Endometrial microvascular endothelial cells (primary cell): ENCODE measurements around the gene P2RX1. TPM values are rescaled to one million over a fixed set of nuclear protein-coding genes. Genes with fewer than 3 reads are reported as not detected.

Experiments used
- in situ Hi-C: cut with HindIII; loops from 2 replicates; pipeline ENCODE4 v1.10.0; 2017; ENCODE audit warnings: low sequenced_read_pairs, low pct_unique_long_range_greater_than_20kb; ENCODE audit errors: inconsistent ontology term
- total RNA-seq: library from RNA; depleted of rRNA; stranded (reverse); fragments of >200 nt; gene quantifications from one replicate; pipeline ENCODE4 v1.2.3, GENCODE V29; 2015; ENCODE audit errors: inconsistent ontology term

Gene P2RX1
- total RNA-seq, 1 donor from 2014 or later: not detected

DNA sequence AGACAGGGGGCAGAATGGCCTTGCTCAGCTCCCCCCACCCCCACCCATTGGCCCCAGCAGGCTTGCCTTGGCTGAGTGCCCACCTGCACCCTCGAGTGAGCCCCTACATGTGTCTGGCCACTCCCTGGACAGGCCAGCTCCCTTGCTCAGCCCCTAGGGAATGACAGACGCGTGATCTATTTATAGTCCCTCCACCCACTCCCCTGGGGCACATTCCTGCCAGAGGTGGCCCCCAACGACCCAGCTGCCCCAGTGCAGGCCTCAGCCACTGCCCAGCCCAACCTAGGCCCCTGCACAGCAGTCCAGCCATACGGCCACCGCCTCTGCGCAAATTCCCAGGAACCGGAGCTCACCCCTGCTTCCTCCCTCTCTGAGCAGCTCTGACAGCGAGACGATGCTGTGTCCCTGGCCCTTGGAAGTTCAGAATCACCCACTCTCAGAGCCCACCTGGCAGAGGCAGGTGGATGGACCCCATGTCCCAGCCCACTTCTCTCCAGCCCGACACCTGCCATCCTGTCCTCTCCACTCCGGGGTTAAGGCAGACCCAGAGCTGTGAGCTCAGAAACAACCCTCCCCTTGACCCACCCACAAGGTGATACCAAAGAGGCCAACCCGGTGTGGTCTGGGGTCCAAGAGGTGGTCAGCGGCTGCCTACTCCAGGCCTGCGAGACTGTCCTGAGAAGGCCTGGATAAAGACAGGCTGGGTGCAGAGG lies 11.5 kb upstream of the P2RX1 start:
- in situ Hi-C loops: no loop called here

DNA sequence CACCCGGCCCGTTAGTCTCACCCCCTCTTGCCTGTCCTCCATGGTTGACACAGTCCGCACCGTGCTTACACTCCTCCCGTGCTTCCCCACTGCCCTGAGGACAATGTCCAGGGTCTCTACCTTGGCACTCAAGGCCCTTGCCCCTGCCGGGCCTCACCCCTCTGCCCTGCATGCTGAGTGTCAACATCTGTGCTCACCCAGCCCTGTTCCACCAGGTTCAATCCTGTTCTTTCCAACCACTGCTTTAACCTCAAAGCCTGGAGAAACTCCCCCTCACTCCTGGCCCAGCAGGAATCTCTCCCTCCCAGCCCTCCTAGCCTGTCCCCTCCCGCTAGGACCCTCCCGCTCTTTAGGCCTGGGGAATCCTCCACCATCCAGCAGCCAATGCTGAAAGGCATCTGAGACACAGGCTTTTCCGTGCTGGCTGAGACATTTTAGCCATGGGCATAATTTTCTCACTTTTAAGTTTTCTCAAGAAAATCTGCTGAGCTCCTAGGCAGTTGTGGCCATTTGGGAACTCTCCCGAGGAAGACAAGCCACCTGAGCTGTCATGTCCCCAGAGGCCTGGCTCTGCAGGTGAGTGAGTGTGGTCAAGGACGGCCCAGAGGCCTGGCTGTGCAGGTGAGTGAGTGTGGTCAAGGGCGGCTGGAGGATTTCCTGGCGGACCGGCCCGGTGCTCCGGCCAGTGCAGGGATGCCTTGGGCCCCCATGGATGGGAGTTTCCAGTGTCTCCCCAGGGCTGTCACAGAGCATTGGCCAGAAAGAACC lies 10.8 kb upstream of the P2RX1 start:
- in situ Hi-C loops: no loop called here

DNA sequence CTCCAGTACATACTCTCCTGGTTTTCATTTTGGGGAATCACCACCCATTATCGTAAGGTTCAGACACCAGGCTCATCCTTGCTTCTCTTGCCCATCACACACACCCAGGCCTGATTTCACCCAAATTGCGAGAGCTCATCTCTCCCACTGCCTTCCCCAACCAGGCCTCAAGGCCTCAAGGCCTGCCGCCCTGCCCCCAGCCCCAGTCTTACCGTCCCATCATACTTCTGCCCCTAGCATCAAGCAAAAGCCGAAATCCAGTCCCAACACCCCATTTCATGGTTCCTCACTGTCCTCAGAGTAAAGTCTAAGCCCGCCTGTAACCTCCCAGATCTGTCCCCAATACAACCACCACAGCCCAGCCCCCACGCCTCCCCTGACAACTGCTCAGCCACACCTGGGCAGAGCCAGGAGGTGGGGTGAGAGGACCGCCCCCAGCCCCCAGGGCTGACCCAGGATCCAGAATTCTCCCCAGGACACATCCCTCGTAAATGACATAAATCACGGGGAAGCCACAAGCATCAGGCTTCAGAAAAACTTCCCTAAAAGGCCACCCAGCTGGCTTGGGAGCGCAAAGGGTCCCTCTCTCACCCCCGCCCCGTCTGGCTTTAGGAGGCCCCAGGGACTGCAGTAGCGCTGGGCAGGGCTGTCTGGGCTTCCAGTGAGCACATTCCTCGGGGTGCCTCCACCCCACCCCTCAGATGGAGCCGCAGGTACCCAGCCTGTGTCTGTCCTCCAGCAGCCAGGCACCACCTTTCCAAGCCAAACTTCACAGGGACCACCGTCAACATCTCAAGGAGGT lies 9.6 kb upstream of the P2RX1 start:
- in situ Hi-C loops: no loop called here

DNA sequence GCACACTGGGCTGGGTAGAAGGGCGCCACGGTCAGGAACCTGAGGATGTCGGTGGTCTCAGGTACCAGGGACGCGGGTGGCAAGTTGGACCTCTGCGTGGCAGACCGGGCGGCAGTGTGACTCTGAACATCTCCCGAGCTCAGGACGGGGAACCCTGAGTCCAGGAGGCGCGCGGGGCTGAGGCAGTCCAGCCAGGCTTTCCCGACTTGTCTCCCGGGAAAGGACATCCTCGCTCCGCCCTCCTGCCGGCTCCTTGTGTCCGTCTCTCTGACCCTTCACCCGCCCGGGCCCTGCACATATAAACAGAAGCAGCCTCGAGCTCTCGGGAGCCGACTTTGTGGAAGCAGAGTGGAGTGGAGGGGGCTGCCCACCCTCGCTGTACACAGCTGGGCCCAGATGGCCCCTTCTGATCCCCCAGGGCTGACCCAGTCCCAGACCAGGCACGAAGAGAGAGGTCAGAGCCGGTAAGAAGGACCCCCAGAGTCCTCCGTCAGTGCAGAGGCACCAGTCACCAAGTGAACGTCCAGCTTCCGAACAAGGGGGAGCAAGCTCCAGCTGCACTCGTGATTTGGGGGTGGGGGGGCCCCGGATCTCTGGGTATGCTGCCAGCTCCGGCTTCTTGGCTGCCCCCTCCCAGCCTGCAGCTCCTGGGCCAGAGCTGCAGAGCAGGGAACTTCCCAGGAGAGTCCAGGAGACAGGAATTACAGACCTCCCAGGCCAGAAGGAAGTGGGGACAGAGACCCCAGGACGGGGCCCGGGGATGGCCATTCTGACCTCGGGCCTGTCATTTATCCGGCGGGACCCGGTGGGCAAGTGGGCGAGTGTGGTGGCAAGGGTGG lies 8.5 kb upstream of the P2RX1 start:
- in situ Hi-C loops: no loop called here

DNA sequence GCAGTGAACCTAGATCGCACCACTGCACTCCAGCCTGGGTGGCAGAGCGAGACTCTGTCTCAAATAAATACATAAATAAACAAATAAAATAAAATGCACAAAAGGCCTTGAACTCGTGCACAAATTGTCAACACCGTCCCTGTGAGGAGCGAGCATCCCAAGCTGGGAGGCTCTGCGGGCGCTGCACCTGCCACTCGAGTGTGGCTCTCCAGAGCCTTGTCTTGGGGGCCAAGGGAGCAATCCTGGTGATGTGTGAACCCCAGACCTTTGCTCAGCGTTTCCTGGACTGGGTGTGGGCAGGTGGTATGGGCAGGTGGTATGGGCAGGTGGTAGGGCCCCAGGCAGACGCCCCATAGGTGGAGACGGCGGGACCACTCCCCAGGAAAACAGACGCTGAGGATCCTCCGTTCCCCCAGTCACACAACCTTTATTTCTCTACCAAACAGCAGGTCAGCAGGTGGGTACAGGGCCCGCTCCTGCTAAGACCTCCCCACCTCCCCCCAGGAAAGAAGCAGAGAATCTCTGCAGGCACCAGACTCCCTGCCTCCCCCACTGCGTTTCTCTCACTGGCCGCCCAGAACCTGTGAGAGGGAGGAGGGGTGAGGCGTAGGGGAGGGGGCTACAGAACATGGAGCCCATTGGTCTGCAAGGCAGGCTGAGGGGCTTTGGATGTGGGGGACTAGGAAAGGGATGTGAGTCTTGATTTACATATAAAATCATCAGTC lies 7.4 kb upstream of the P2RX1 start:
- in situ Hi-C loops: no loop called here

DNA sequence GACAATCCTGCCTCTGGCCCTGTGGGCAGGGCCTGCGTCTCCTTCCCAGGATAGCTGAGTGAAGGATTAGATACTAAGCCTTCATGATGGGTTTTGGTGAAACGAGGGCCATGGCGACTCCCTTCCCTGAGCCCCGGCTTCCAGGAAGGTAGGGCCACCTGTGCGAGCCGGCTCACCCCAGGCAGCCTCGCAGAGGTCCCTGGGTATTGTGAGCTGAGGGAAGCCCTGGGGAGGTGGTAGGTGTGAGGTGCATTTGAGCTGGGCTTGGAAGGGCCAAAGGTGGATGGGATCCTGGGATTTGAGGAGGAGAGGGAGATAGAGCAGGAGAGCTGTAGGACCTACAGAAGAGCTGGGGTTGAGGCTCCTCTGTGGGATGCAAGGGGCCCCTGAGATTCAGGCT lies 6.5 kb upstream of the P2RX1 start:
- in situ Hi-C loops: no loop called here

DNA sequence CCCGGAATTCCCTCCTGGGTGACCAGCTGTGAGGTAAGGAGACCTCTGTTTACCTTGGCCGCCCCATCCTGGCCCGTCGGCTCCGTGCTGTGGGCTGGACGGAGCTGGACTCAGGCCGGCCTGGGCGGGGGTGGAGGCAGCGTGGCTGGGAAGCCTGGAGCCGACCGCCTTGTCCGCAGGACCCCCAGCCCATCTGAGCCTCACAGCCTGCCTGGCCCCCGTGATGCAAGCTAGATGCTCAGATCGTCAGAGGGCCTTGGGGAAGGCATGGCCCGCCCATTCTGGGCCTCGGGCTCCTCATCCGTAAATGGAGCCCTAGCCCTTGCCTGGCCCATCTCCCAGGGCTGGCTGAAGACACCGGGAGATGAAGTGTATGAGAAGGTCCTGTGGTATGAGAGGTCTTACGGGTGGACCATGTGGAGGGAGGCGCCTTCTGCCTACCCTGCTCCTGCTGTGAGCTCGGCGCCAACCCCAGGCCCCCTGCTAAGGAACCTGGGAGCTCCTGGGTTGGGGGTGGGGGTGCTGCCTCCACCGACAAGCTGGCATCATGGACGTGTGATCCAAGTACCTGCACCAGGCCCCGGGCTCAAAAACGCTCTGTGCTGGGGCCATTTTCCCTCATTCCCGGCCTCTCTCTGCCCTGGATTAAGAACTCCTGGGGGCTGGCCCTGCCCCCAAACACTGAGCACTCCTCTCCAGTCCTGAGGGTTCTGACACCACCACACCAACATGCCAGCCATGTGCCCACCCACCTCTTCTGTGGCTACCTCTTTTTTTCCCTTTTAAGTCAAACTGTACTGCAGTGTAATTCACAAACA lies 5.4 kb upstream of the P2RX1 start:
- in situ Hi-C loops: no loop called here

DNA sequence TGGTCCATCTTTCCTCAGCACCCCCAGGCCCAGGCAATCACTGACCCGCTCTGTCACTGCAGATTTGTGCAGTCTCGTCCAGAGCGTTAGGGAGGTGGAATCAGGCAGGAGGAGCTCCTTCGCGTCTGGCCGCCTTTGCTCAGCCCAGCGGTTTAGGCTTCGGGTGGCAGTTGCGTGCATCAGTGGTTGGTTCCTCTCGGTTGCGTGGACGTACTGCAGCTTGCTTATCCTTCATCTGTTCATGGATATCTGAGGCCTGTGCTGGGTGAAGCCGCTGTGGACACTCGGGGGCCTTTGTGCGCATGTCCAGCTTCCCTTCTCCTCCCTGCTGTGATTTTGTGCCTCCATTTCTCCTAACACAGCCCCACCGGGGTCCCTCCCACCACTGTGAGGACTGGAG lies 4.7 kb upstream of the P2RX1 start:
- in situ Hi-C loops: no loop called here

DNA sequence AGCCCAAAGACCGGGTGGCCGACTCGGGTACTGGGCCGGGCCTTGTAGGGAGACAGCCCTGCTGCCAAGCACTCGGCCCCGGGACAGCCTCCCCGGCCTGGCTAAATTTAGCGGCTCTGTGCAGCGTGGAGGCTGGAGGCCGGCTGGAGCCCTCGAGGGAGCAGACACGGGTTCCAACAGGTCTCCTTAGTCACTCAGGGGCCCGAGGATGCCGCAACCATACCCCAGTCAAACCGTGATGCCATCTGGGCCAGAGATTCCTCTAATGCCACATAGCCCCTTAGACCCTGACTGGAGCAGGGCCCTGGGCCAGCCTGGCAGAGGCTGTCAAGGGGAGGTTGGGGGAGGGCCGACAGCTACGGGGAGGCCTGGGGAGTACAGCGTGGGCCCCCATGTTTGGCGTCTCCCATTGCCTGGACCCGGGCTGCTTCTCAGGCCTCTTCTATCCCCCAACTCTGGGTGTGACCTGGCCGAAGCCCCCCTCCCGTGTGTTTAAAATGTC lies 2.9 kb upstream of the P2RX1 start:
- in situ Hi-C loops: no loop called here

DNA sequence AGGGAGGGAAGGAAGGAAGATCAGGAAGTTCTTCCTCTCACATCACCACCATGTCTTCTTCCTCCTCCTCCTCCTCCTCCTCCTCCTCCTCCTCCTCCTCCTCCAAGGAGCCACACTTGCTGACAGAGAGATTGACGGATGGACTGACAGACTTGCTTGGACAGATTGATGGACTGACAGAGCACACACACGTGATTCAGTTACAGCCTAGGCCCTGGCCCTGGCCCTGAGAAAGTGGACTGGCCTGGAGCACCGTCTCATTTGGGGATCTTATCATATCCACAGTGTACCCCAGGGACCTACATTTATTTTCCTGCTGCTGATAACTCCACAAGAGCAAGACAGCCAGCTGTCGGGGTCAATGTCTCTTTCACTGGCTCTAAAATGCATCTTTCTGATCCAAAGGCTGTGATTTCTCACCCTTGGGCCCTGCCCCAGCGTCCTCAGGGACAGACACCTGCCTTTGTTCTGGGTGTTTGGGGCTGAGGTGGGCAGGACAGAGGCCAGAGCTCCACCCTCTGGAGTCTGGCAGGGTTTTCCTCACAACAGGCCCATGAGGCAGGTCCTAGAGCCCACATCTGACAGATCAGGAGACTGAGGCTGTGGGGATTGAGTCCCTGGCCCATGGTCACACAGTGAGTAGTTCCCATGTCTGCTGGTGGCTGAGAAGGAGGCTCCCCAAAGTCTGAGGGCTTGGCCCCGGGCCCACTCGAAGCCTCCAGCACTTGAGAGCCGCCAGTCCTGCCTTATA lies 2.3 kb upstream of the P2RX1 start:
- in situ Hi-C loops: no loop called here

DNA sequence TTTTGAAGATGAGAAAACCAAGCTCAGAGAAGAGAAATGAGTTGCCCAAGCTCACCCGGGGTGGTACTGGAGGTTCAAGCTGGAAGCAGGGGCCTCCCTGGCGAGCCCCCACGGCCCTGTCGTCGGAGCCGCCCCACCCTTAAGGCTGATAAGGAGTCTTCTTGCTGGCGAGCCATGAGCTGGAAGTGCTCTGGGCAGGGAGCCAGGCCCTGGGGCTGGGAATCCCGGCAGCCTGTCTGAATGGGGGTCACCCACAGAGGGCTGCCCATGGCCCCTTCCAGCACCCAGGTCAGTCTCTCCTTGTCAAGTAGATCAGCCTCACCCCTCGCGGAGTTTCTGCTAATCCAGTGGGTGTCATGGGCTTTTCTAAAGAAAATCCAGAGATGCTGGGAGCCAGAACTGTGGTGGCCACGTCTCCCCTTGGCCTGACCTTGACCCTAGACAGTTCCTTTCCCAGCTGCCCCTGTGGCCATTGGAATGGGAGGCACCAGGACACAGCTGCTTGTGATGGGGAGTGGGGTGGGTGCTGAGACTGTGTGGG lies 1.2 kb upstream of the P2RX1 start:
- in situ Hi-C loops: no loop called here

DNA sequence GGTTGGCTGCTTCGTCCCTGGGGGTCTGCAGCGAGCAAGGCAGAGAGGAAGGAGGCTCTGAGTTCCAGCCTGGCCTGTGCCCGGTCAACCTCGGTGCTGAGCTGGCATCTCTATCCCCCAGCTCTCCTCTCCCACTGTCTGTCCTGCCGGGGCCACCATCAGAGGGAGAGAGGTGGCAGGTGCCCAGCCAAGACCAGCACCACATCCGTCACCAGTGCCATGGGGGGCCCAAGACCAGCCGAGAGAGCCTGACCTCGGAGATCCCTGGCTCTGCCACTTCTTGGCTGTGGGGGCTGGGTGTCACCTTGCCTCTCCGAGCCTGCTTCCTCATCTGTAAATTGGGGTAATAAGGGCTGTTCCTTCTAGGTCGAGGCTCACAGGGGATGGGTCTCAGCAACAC lies 560 bp upstream of the P2RX1 start:
- in situ Hi-C loops: no loop called here

DNA sequence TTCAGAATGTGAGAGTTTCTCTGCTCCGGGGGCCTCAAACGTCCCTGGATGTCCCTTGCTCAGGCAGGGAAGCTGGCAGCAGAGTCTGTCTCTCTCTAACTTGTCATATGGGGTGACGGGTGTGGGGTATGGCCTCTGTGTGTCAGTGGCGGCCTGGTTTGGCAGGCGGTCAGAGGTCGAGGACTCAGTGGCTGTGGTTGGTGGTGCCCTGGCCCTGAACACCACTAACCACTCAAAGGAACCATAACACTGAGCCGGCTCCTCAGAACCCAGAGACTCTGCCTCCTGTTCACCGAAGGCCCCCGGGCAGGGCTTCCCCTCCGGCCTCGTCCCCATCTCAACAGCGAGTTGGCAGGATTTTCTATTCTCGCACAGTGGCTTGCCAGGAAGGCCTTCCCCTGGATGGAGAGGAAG lies 677 bp downstream of the P2RX1 start:
- in situ Hi-C loops: no loop called here

DNA sequence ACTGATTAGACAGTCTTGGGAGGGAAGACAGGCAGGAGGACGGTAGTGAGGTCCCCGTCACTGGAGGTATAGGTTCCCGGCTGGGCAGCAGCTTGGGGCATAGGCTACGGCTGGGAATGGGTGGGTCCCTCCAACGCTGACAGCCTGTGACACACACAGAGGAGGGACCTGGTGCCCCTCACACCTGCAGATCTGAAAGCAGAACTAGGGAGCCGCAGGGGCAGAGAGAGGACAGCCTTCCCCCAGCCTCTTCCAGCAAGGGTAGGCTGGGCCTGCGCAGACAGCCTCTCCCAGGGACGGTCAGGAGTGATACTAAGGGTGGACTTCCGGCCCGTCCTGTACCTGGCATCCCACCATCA lies 2.0 kb downstream of the P2RX1 start:
- in situ Hi-C loops: no loop called here

DNA sequence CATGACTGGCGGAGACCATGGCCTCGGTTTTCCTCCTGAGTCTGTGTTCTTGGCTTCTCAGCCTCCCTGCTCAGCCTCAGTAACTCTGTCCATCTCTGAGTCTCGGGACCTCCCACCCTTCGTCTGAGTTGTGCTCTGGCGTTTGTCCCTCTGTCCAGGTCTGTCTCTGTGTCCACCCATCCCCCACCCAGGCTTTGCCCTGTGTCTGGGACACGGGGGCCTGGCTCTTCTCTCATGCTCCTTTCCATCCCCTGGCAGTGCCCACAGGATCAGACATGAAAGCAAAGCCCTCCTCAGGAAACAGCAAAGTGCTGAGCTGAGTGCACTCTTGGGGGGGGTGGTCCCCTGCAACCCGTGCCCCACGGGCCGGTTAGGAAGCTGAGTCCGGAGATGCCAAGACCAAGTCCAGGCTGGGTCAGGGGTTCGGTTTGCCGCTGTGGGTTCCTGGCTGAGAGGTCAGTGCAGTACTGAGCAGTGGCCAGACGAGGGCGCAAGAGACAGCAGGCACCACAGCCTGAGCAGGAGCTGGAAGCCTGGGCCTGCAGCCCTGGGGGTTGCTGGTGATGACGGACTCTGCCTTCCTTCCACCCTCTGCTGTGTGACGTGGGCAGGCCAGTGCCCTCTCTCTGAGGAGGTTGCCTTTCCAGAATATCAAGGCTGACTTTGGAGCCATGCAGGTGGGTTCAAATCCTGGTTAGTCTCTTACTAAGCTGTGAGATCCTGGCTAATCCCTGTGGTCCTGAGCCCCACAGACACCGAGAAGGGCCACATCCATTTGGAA lies 2.5 kb downstream of the P2RX1 start:
- in situ Hi-C loops: no loop called here

DNA sequence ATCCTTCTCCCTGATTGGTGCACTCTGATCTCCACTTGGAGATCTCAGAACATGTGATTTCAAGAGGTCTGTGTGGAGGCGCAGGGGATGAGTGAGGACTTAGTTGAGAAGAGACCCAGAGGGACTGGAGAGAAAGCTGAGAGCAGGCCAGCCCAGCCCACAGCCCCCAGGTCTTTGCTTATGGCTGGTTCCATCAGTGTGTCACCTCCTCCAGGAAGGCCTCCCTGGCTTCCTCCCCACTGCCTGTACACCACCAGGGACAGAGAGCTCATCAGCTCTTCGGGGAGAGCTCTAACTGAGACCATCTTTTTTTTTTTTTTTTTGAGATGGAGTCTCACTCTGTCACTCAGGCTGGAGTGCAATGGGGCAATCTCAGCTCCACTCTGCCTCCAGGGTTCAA lies 3.4 kb downstream of the P2RX1 start:
- in situ Hi-C loops: no loop called here
